Measurements from ENCODE around the gene DNASE1L1.

Gene DNASE1L1

DNA sequence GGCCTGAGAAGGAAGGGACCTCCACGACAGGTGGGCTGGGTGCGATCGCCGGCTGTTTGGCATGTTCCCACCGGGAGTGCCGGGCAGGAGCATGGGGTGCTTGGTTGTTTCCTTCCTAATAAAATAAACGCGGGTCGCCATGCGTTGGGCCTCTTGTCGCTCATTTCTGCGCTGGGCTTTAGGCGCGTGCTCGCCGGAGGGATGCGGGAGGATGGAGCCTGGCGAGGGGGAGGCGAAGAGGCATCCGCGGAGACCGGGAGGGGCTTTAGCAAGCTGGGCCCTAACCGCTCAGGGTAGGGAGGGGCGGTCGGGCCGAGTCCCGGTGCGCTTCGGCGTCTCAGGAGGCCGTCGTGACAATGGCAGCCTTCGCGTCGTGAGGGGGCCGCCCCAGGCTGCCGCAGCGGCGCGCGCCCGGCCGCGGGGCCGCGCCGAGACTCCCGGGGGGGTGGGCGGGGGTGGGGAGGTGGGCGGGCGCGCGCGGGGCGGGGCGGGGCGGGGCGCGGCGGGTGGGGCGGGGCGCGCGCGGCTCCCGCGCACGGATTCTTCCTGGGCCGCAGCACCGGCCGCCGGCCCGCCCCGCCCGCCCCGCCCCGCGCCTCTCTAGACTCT is 27.4 kb upstream of the DNASE1L1 start:
- peak; percentile 53 for DNase-seq

DNA sequence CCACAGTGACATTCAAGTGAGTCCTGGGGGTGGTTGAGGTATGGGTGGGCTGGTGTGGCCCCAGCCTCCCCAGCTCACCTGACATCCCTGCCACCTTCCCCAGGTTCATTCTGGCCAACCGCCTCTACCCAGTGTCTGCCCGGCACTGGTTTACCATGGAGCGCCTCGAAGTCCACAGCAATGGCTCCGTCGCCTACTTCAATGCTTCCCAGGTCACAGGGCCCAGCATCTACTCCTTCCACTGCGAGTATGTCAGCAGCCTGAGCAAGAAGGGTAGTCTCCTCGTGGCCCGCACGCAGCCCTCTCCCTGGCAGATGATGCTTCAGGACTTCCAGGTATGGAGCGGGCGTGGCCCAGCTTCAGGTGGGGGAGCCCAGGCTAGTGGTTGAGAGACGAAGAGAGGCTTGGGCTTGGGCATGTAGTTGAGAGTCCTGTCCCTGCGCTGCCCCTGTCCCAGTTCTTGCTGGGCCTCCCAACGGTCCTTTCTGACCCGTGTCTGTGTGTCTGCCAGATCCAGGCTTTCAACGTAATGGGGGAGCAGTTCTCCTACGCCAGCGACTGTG is 26.2 kb upstream of the DNASE1L1 start:
- DNase-seq = no peak

DNA sequence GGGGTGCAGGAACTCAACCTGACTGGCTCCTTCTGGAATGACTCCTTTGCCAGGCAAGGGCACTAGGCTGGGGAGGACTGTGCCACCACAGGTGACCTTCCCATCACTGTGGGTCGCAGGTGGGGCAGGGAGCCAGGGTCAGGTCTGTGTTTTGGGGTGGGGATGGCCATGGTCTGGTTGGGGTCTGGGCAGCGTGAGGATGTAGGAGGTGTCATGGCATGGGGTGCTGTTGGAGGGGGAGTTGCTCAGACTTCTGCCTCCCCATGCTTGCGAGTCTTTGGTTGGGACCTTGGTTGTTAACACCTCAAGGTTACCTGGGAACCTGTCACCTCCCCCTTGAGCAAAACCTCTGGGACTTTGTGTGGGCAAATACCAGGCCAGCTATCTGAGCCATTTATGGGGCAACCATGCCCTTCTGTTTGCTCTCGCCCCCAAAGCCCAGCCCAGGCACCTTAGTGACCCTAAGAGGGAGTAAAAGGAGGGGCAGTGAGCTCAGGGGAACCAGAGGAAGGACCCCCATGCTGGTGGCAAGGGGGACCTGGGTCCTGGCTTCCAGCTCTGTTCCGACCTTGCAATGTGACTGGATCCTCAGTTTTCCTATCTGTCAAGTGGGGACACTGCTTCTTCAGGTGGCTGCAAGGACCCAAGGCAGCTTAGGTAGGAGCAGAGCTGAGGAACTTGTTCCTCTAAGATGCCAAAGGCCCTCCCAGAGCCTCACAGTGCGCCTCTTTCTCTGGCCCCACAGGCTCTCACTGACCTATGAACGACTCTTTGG is 25.5 kb upstream of the DNASE1L1 start:
- no peak for DNase-seq

DNA sequence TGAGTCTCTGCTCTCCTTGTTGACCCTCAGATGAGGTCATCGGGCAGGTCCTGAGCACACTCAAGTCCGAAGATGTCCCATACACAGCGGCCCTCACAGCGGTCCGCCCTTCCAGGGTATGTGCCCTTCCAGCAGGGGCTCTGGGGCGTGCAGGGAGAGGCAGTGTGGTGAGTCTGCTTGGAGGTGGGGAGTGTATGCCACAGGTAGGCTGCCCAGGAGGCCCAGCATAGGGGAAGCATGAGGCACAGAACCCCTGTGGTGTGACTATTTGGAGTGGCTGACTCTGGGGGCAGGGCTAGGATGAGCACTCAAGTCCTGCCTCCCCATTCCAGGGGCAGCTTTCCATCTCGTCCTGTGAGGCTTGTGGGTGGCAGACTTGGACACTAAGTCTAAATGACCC is 24.6 kb upstream of the DNASE1L1 start:
- DNase-seq = no peak

DNA sequence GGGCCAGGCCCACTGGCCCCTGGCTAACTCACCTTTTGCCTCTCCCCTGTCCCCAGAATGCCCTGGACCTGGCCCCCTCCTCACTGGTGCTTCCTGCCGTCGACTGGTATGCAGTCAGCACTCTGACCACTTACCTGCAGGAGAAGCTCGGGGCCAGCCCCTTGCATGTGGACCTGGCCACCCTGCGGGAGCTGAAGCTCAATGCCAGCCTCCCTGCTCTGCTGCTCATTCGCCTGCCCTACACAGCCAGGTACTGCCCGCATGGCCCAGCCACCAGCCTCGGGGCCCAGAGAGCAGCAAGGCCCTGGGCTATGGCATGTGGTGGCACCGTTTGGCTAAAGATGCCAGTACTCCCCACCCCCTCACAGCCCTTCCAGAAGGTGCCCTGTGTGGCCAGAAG is 23.2 kb upstream of the DNASE1L1 start:
- DNase-seq = no peak

DNA sequence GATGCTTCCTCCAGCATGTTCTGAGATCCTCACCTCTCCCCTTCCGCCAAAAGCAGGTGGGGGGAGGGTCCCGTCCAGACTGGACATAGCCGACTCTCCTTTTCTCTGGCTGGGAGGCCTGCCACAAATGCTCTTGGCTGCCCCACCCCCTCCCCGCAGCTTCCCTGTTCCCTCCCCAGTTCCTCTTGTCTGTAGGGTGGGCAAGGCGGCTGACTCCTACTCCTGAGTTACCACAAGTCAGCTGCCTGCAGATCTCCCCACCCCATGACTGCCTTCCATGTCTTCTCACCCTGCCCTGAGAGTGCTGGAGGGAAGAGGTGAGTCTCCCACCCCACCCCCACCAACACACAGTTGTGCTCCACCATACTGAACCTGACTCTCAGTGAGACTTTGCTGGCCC is 22.3 kb upstream of the DNASE1L1 start:
- DNase-seq = no peak

DNA sequence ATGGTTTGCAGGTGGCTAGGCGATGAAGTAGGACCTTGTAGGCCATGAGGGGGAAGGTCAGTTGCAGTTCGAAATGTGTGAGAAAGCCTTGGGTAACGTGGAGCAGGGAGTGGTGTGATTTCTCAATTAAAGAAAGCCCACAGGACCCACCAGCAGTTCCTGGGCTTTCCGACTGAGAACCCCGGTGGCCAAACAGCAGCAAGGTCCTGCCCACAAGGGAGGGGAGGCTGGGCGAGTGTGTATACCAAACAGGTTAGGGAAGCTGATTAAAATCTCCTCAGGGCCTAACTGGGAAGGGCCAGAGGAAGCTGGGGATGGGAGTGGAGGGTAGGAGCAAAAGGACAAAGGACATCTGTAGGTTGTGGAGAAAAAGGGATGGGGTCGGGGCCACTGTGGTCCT is 21.9 kb upstream of the DNASE1L1 start:
- DNase-seq = no peak

DNA sequence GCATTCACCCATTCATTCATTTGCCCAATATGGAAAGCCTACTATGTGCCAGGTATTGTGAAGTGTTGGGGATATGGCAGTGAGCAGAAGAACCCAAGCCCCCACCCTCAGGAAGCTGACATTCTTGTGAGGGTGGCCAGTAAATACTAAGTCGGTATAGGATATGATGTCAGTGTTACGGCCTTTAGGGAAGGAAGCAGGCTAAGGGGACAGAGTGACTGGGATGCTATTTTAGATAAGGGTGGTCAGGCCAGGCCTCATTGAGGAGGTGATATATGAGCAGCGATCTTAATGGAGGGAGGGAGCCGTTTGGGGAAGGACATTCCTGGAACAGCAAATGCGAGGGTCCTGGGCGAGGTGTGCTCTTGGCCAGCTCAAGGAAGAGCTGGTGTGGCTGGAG is 21.4 kb upstream of the DNASE1L1 start:
- DNase-seq = no peak

DNA sequence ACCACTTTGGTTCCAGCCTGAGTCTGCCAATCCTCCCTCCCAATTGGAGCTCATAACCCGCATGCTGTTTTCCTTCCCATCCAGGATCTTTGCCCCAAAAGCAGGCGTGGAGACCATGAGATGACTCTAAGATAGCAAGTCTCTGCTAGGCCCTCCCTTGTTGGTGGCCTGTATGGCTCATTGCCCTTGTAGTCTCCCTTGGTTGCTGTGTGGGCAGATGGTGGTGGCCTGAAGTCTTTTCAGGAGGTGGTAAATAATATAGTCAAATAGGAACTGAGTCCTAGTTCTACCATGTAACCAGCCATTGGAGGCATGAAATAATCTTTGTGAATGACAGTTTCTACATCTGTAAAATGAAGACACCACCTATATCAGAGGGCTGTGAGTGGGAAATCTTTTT is 20.7 kb upstream of the DNASE1L1 start:
- no peak for DNase-seq

DNA sequence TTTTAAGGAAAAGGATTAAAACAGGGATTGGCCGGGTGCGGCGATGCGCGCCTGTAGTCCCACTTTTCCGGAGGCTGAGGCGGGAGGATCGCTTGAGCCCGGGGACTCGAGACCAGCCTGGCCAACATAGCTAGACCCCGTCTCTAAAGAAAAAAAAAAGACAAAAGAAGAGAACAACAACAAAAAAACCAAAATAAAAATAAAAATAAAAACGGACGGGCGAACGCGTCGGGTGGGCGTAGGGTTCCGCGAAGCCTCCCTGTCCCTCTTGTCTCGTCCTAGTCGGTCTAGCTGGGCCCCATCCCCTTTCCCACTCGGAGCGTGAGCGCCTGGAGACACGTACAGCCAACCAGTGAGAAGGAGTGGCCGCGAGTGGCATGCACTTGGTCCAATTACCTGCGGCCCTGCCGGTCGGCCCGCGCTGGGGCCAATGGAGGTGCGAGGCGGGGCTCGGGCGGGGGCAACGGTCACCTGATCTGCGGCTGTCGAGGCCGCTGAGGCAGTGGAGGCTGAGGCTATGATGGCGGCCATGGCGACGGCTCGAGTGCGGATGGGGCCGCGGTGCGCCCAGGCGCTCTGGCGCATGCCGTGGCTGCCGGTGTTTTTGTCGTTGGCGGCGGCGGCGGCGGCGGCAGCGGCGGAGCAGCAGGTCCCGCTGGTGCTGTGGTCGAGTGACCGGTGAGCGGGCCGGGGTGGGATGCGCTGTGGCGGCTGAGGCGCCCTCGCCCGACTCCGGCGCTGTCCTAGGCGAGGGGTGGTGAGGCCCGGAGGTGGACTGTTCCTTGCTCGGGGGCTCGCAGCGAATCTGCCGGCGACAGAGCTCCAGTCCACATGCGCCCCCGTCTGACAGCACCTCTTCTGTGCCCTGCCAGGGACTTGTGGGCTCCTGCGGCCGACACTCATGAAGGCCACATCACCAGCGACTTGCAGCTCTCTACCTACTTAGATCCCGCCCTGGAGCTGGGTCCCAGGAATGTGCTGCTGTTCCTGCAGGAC is 19.4 kb upstream of the DNASE1L1 start, which contains the start of gene ATP6AP1:
Gene ATP6AP1 (plus strand): TSS at position 502 of the 996 bp plus-strand sequence. CDS start 16 bp downstream, at position 518.
- peak; percentile 95 for DNase-seq

DNA sequence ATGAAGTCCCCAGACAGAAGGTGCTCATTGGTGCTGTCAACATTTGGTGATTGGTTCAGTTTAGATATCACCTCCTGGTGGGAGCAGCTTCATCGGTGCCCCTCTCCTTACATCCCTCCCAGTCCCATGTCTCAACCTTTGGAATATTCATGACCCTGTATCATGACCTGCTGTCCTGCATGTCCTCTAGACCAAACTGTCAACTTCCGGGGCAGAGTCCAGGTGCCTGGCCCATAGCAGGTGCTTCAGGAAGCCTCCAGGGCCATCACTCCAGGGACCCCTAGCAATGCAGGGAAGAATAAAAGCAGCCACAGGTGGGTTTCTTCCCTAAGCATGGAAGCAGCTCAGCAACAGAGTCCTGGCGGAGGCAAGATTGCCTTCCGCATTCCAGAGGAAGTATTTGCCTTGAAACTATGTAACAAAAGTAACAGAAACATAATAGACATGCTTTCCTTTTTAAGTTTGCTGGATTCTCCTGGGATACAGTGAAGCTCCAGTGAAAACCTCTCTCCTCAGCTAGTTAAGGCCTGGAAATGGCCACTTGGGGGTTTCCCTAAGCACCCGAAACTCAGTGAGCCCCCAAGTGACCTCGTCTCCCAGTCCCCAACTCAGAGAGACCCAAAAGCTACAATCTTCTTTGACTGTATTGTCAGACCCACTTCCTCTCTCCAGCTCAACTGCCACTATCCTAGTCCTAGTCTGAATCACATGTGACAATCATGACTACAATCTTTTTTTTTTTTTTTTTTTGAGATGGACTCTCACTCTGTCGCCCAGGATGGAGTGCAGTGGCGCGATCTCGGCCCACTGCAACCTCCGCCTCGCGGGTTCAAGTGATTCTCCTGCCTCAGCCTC is 18.1 kb upstream of the DNASE1L1 start:
- no peak for DNase-seq

DNA sequence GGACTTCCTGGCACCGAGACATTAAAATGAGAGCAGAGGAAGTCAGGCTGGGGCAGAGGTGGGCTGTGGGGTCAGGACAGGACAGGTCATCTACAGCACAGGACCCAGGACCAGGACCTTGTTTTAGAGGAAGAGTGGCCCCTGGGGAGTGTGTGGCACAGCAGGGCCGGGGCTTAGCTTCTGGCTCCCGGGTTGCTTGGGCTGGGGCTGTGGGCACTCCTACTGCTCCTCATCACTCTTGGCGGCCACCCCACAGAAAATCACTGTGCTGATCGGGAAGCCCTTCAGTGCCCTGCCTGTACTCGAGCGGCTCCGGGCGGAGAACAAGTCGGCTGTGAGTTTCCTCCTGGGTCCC is 11.3 kb upstream of the DNASE1L1 start:
- no peak for DNase-seq

DNA sequence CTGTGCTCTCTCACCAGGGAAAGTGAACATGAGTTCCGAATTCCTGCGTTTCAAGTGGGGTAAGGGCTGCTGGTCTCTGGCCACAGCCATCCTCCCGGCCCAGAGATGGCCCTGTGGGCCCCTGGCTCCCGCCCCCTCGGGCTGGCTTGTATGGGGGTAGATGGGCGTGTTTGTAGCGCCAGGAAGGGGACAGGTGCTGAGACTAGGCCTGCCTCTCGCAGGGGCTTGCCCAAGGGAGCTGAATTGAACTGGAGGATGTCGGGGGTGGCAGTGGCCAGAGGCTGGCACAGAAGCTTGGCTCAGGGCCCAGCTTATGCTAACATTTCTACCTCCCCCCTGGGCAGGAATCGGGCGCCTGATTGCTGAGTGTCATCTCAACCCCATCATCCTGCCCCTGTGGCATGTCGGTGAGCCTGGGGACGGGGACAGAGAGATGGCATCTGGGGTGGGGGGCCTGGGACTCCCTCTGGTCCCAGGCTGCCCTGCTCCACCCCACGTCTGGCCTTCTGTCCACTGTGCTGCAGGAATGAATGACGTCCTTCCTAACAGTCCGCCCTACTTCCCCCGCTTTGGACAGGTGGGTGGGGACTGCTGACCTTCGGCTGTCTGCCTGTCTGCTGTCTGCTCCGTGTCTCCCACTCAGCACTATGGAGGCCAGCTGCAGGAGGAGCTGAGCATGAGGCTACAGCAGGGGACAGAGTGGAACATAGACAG is 10.8 kb upstream of the DNASE1L1 start:
- no peak for DNase-seq

DNA sequence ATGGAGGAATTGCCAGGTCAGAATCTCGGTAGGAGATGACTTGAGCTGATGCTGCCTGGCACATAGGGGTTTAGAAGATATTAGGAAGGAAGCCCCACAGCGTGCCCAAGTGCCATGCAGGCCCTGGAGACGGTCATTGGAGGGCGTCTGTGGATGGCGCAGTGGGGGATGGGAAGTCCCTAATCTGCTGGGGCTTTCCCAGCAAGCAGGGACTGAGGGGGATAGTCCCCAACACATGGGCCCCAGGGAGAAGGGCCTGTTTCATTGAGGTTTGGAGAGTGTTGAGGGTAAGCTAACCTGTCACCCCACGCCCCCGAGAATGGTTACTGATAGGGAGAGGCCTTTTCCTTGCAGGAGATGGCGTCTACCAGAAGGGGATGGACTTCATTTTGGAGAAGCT is 10.1 kb upstream of the DNASE1L1 start:
- DNase-seq = no peak

DNA sequence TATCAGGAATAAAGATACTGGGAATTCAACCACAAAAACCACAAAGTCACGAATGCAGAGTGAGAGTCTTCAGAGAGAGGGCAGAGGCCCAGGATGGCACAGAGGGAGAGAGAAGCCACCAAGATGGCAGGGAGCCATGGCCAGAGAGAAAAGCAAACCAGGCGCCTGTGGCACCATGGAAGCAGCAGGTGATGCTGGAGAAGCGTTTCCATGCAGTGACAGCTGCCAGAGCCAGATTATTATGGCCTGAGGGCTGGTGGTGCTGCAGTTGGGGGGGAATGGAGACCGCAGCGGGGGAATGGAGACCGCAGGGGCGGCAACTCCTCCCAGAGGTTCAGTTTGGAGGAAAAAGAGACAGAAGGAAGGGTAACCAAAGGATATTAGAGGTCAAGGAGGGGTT is 8.1 kb upstream of the DNASE1L1 start:
- DNase-seq = no peak

DNA sequence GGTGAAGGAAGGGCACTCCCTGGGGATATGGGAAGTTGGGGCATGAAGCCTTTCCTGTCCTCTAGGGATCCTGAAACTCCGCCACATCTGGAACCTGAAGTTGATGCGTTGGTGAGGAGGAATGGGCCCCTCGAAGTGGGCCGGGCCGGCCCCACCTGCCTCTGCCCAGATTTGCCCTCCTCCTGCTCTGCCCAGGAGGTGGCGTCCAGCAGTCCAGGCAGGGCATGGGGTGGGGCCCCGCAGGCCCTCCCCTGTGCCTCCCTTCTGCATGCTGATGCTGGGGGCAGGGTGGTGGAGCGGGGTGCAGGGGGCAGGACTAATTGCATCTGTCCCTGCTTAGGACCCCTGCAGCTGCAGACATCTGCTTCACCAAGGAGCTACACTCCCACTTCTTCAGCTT is 4.1 kb upstream of the DNASE1L1 start:
- no peak for DNase-seq

DNA sequence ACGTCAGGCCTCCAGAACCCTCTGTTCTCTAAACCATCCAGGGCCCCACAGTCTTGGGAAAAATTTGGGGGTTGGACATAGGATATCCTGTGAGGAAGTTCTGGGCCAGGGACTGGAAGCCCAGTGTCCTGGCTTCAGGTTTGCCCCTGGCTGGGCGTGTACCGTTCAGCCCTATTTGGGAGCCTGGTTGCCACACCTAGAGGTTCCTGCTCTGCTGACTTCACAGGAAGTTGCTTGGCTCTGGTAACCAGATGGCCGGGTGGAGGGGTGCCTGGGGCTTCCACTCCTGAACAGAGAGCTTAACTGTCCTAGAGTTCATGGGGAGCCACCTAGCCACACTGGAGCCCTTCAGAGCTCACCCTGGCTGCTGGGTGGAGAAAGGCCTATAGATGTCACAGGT is 3.4 kb upstream of the DNASE1L1 start:
- peak; percentile 63 for DNase-seq

DNA sequence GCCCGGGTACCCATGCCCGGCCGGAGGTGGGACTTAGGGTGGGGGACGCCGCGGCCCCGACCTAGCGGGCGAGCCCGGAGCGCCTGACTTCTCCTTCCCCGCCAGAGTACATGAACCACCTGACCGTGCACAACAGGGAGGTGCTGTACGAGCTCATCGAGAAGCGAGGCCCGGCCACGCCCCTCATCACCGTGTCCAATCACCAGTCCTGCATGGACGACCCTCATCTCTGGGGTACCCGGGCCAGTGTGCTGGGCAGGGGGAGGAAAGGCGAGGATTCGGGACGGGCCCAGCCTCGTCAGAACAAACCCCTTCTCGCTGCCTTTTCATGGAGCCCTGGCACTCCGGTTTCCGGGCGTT is 2.9 kb upstream of the DNASE1L1 start:
- peak; percentile 73 for DNase-seq

DNA sequence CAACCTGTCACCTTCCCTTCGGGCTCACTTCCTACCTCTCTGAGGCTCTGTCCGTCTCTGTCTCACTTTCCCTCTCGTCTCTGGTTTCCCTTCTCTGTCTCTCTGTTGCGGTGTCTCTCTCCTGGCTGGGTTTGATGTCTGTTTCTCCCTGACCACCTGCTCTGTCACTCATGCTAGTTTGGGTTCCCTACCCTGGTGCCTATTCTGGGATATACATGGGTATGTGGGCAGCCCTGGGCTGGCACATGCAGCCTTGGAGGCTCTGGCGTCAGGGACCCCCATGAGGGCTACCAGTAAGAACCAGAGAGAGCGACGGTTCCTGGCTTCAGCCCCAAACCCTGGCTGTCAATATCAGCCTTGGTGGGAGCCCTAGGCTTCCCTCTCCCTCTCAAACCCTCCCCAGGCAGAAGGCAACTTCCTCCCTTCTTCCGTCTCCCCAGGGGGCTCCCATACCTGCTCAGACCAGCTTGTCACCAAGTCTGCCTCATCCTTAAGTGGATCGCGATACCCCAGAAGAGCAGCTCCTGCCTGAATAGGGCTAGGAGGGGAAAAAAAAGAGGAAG is 314 bp downstream of the DNASE1L1 start:
- no peak for DNase-seq

DNA sequence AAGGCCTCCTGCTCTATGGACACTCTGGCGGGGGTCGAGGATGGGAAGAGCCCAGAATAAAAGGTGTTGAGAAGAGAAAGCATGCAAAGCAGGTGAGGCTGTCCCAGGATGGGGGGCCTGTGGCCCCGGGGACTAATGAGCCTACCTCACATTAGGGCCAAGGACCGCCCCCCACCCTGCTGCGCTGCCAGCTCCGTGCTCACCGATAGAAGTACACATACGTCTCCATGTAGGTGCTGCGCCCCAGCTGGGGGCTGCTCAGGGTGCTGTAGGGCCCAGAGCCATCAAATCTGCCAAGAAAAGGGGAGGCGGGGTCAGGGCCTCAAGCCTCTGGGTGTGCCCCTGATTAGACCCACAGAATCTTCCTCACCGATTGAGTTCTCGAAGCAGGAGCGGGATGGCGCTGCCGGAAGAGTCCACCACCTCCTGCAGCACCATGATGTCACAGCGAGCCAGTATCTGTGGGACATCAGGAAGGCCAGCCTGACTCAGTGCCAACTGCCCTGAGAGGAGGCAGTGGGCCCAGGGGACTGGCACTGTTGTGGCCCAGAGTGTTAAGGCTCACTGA is 4.3 kb downstream of the DNASE1L1 start:
- DNase-seq = no peak

DNA sequence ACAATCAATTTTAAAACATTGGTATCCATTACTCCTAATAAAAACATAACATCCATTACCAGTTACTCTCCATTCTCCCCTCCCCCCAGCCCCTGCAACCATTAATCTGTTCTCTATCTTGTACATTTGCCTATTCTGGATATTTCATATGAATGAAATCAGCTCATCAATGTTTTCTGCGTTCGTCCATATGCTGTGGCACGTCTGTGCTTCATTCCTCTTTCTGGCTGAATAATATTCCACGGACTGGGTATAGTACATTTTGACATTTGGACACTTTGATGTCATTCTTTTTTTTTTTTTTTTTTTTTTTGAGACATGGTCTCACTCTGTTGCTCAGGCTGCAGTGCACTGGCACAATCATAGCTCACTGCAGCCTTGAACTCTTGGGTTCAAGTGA is 5.2 kb downstream of the DNASE1L1 start:
- DNase-seq = no peak

All from activated CD4-positive, alpha-beta T cell treated with anti-CD3 and anti-CD28 coated beads, Interleukin-10, Interleukin-2, amounts not matched to agents 100 ng/mL and 50 ng/mL, durations not matched to agents 16 hours and 8 hours (primary cell).